ENCODE measurements around the gene DCP1A. TPM values are rescaled to one million over a fixed set of nuclear protein-coding genes. Genes with fewer than 3 reads are reported as not detected.
"Not testable (repeated sequence)": the region's sequence is repeated elsewhere in the genome, so short reads cannot be mapped to it uniquely, and the experiment has no call there.

Gene DCP1A
- polyA plus RNA-seq (ENCODE audit: insufficient read depth in 1 of 5, insufficient read length in 5 of 5, low replicate concordance in 1 of 5), result 10 to 100 TPM; 25.7 to 39.7 (median 31.3) TPM
- long read RNA-seq, donor 1, full-length matches to known transcripts, result 10 of 37 reads
- long read RNA-seq, donor 1, partial matches to known transcripts, result 27 of 37 reads
- long read RNA-seq, donor 1, other reads (novel, unspliced or antisense), result 0 of 37 reads
- long read RNA-seq, donor 2, full-length matches to known transcripts, result 9 of 16 reads
- long read RNA-seq, donor 2, partial matches to known transcripts, result 7 of 16 reads
- long read RNA-seq, donor 2, other reads (novel, unspliced or antisense), result 0 of 16 reads
- long read RNA-seq, donor 3, full-length matches to known transcripts, result 6 of 6 reads
- long read RNA-seq, donor 3, partial matches to known transcripts, result 0 of 6 reads
- long read RNA-seq, donor 3, other reads (novel, unspliced or antisense), result 0 of 6 reads
- long read RNA-seq, donor 4, full-length matches to known transcripts, result 10 of 16 reads
- long read RNA-seq, donor 4, partial matches to known transcripts, result 6 of 16 reads
- long read RNA-seq, donor 4, other reads (novel, unspliced or antisense), result 0 of 16 reads
- long read RNA-seq, donor 5, full-length matches to known transcripts, result 6 of 16 reads
- long read RNA-seq, donor 5, partial matches to known transcripts, result 10 of 16 reads
- long read RNA-seq, donor 5, other reads (novel, unspliced or antisense), result 0 of 16 reads
- long read RNA-seq, donor 6, full-length matches to known transcripts, result 9 of 15 reads
- long read RNA-seq, donor 6, partial matches to known transcripts, result 6 of 15 reads
- long read RNA-seq, donor 6, other reads (novel, unspliced or antisense), result 0 of 15 reads
- long read RNA-seq, donor 7, full-length matches to known transcripts, result 14 of 35 reads
- long read RNA-seq, donor 7, partial matches to known transcripts, result 21 of 35 reads
- long read RNA-seq, donor 7, other reads (novel, unspliced or antisense), result 0 of 35 reads
- long read RNA-seq, donor 8, full-length matches to known transcripts, result 2 of 7 reads
- long read RNA-seq, donor 8, partial matches to known transcripts, result 5 of 7 reads
- long read RNA-seq, donor 8, other reads (novel, unspliced or antisense), result 0 of 7 reads

GRCh38 chr3:53347261-53348064 is at the start of gene DCP1A:
Gene DCP1A, minus strand, starts transcription at chr3:53347543. Its CDS starts 26 bp downstream, at chr3:53347517.
- peak; percentile 97 for DNase-seq

GRCh38 chr3:53384465-53385423 is 37.4 kb upstream of the DCP1A start:
- DNase-seq, result no peak

- DNase-seq, result no peak
Measured at GRCh38 chr3:53382106-53382505, 34.8 kb upstream of the DCP1A start.

GRCh38 chr3:53380306-53380705 is 33.0 kb upstream of the DCP1A start:
- DNase-seq, result no peak

GRCh38 chr3:53379898-53380297 is 32.6 kb upstream of the DCP1A start:
- DNase-seq, result no peak

GRCh38 chr3:53377794-53378193 is 30.5 kb upstream of the DCP1A start:
- DNase-seq, result no peak

GRCh38 chr3:53376679-53377078 is 29.3 kb upstream of the DCP1A start:
- no peak for DNase-seq

- DNase-seq, result peak; percentile 40 to 53
Measured at GRCh38 chr3:53375019-53375418, 27.7 kb upstream of the DCP1A start.

GRCh38 chr3:53370719-53371118 is 23.4 kb upstream of the DCP1A start:
- DNase-seq, result not testable (repeated sequence)

- DNase-seq, result no peak
Measured at GRCh38 chr3:53361852-53362251, 14.5 kb upstream of the DCP1A start.

GRCh38 chr3:53357458-53357857 is 10.1 kb upstream of the DCP1A start:
- DNase-seq, result peak; percentile 17 to 21

GRCh38 chr3:53354945-53355498 is 7.7 kb upstream of the DCP1A start:
- no peak for DNase-seq

- no peak for DNase-seq
Measured at GRCh38 chr3:53353202-53353601, 5.9 kb upstream of the DCP1A start.

- peak in 1 of 2 donors; percentile 21 for DNase-seq
Measured at GRCh38 chr3:53350652-53351051, 3.3 kb upstream of the DCP1A start.

- not testable (repeated sequence) for DNase-seq
Measured at GRCh38 chr3:53348118-53348517, 775 bp upstream of the DCP1A start.

GRCh38 chr3:53346922-53347260 is 452 bp downstream of the DCP1A start:
- no peak for DNase-seq

GRCh38 chr3:53346514-53346913 is 829 bp downstream of the DCP1A start:
- peak; percentile 21 to 38 for DNase-seq

GRCh38 chr3:53342353-53342752 is 5.0 kb downstream of the DCP1A start:
- no peak for DNase-seq

- DNase-seq, result no peak
Measured at GRCh38 chr3:53337167-53337940, 10.0 kb downstream of the DCP1A start.

All from right lung (tissue), 10 donors.